WTC11 (cell line): ENCODE results near the gene ZBTB21. TPM values are rescaled to one million over a fixed set of nuclear protein-coding genes. Genes with fewer than 3 reads are reported as not detected.
A peak's percentile ranks its signal among the peaks of the same experiment; 100 is the strongest.
"Not testable (repeated sequence)": the region's sequence is repeated elsewhere in the genome, so short reads cannot be mapped to it uniquely, and the experiment has no call there.

Experiments
- ATAC-seq: fragments of 200-7000 bp; cut with Tn5 transposase; 2 replicates; pipeline ENCODE4 v1.10.0; 2021; ENCODE audit warnings: mild to moderate bottlenecking, moderate library complexity
- CTCF ChIA-PET: fragments of 300-600 bp; sonication (Branson Sonifier 250); formaldehyde crosslinking; loops from one replicate; lab custom pipeline; 2021; ENCODE audit warnings: antibody characterized with exemption; lab: Charles Lee
- POLR2A ChIA-PET: fragments of 350-600 bp; sonication (Branson Sonifier 250); formaldehyde crosslinking; loops from one replicate; lab custom pipeline; 2021; ENCODE audit warnings: antibody characterized with exemption; lab: Charles Lee
- DNase-seq: peaks from one replicate; pipeline ENCODE4 v3.0.0; 2021; ENCODE audit warnings: low spot score
- H3K27ac Mint-ChIP-seq: 2 replicates; pipeline ENCODE4 v1.8.0; 2021; ENCODE audit warnings: mixed read lengths
- H3K27me3 Mint-ChIP-seq: 2 replicates; pipeline ENCODE4 v1.8.0; 2021; ENCODE audit warnings: low read depth, mild to moderate bottlenecking, moderate library complexity, mixed read lengths
- H3K36me3 Mint-ChIP-seq: 2 replicates; pipeline ENCODE4 v1.8.0; 2021; ENCODE audit warnings: mixed read lengths
- H3K4me1 Mint-ChIP-seq: 2 replicates; pipeline ENCODE4 v1.8.0; 2022; ENCODE audit warnings: mixed read lengths
- H3K4me3 Mint-ChIP-seq: 2 replicates; pipeline ENCODE4 v1.8.0; 2021; ENCODE audit warnings: mild to moderate bottlenecking, moderate library complexity, mixed read lengths
- H3K9me3 Mint-ChIP-seq: 2 replicates; pipeline ENCODE4 v1.8.0; 2021; ENCODE audit warnings: mixed read lengths
- AR ChIP-seq: fragments of 250-450 bp; sonication (Bioruptor Pico); IDR thresholded peaks from 2 replicates; pipeline ENCODE4 v1.9.0; 2021; ENCODE audit warnings: mild to moderate bottlenecking
- ATF1 ChIP-seq: sonication (generic); formaldehyde crosslinking; IDR thresholded peaks from 2 replicates; pipeline ENCODE4 v1.8.1; 2023; ENCODE audit warnings: mild to moderate bottlenecking, moderate library complexity, missing genetic modification reagents
- ATF3 ChIP-seq: sonication (generic); formaldehyde crosslinking; conservative IDR thresholded peaks from 2 replicates; pipeline ENCODE4 v1.8.1; 2022; ENCODE audit warnings: mild to moderate bottlenecking, missing genetic modification reagents
- CBFB ChIP-seq: sonication (generic); formaldehyde crosslinking; IDR thresholded peaks from 2 replicates; pipeline ENCODE4 v1.8.1; 2022; ENCODE audit warnings: mild to moderate bottlenecking, low read depth, missing genetic modification reagents
- E2F5 ChIP-seq: sonication (generic); formaldehyde crosslinking; IDR thresholded peaks from 2 replicates; pipeline ENCODE4 v1.8.1; 2022; ENCODE audit warnings: mild to moderate bottlenecking, moderate library complexity, missing genetic modification reagents
- ELF4 ChIP-seq: sonication (generic); formaldehyde crosslinking; IDR thresholded peaks from 2 replicates; pipeline ENCODE4 v1.8.1; 2022; ENCODE audit warnings: low read depth, mild to moderate bottlenecking, moderate library complexity, missing genetic modification reagents
- EMX1 ChIP-seq: fragments of 250-450 bp; sonication (Bioruptor Pico); IDR thresholded peaks from 2 replicates; pipeline ENCODE4 v1.8.0; 2021; ENCODE audit warnings: mild to moderate bottlenecking
- FOXP1 ChIP-seq: sonication (generic); formaldehyde crosslinking; IDR thresholded peaks from 2 replicates; pipeline ENCODE4 v1.8.0; 2022; ENCODE audit warnings: missing genetic modification reagents, mild to moderate bottlenecking, moderate library complexity, borderline replicate concordance
- HMGA2 ChIP-seq: fragments of 250-450 bp; sonication (Bioruptor Pico); IDR thresholded peaks from 2 replicates; pipeline ENCODE4 v1.4.0; 2021; ENCODE audit warnings: mild to moderate bottlenecking, moderate library complexity
- HMGXB4 ChIP-seq: sonication (generic); formaldehyde crosslinking; IDR thresholded peaks from 2 replicates; pipeline ENCODE4 v1.8.1; 2023; ENCODE audit warnings: mild to moderate bottlenecking, moderate library complexity, missing genetic modification reagents
- JAZF1 ChIP-seq: fragments of 250-450 bp; sonication (Bioruptor Pico); IDR thresholded peaks from 2 replicates; pipeline ENCODE4 v1.9.0; 2021; ENCODE audit warnings: moderate library complexity, mild to moderate bottlenecking, inconsistent platforms
- KAT7 ChIP-seq: sonication (generic); formaldehyde crosslinking; IDR thresholded peaks from 2 replicates; pipeline ENCODE4 v1.8.1; 2023; ENCODE audit warnings: missing genetic modification reagents, mild to moderate bottlenecking, borderline replicate concordance
- NFE2L1 ChIP-seq: sonication (generic); formaldehyde crosslinking; IDR thresholded peaks from 2 replicates; pipeline ENCODE4 v1.8.1; 2023; ENCODE audit warnings: missing genetic modification reagents
- PREB ChIP-seq: sonication (generic); formaldehyde crosslinking; IDR thresholded peaks from 2 replicates; pipeline ENCODE4 v1.8.1; 2022; ENCODE audit warnings: mild to moderate bottlenecking, missing genetic modification reagents, moderate library complexity, borderline replicate concordance
- PRRX2 ChIP-seq: fragments of 250-450 bp; sonication (Bioruptor Pico); IDR thresholded peaks from 2 replicates; pipeline ENCODE4 v1.8.0; 2021; ENCODE audit warnings: mild to moderate bottlenecking
- RORB ChIP-seq: fragments of 250-450 bp; sonication (Bioruptor Pico); IDR thresholded peaks from 2 replicates; pipeline ENCODE4 v1.9.0; 2021; ENCODE audit warnings: mild to moderate bottlenecking
- TEAD1 ChIP-seq: sonication (generic); formaldehyde crosslinking; IDR thresholded peaks from 2 replicates; pipeline ENCODE4 v1.8.0; 2022; ENCODE audit warnings: mild to moderate bottlenecking, missing genetic modification reagents
- TP53 ChIP-seq: sonication (generic); formaldehyde crosslinking; IDR thresholded peaks from 2 replicates; pipeline ENCODE4 v1.8.1; 2023; ENCODE audit warnings: mild to moderate bottlenecking, missing genetic modification reagents
- ZBTB21 ChIP-seq: sonication (generic); formaldehyde crosslinking; IDR thresholded peaks from 2 replicates; pipeline ENCODE4 v1.8.1; 2023; ENCODE audit warnings: mild to moderate bottlenecking, missing genetic modification reagents, borderline replicate concordance
- ZMAT4 ChIP-seq: fragments of 250-450 bp; sonication (Bioruptor Pico); IDR thresholded peaks from 2 replicates; pipeline ENCODE4 v1.9.0; 2021; ENCODE audit warnings: mild to moderate bottlenecking
- ZNF121 ChIP-seq: sonication (generic); formaldehyde crosslinking; IDR thresholded peaks from 2 replicates; pipeline ENCODE4 v1.8.0; 2023; ENCODE audit warnings: missing genetic modification reagents
- ZNF232 ChIP-seq: sonication (generic); formaldehyde crosslinking; IDR thresholded peaks from 2 replicates; pipeline ENCODE4 v1.8.0; 2022; ENCODE audit warnings: mild to moderate bottlenecking, missing genetic modification reagents
- ZNF416 ChIP-seq: fragments of 250-450 bp; sonication (Bioruptor Pico); IDR thresholded peaks from 2 replicates; pipeline ENCODE4 v1.9.0; 2021; ENCODE audit warnings: mild to moderate bottlenecking, inconsistent platforms
- total RNA-seq: library from RNA; stranded (reverse); gene quantifications from 3 replicates; pipeline ENCODE4 v1.2.3, GENCODE V29; 2021

The ZBTB21 gene
- total RNA-seq, 1 experiment from 2014 or later = 13.8 TPM

- Mint-ChIP-seq H3K36me3 (no peaks in the 10 kb centered on the region), H3K9me3 (no peaks in the 10 kb centered on the region), H3K27ac (no peak overlapping the region), H3K4me3 (peak overlapping the region; percentile 68), H3K27me3 (peaks cover 19% of the 10 kb centered on the region), H3K4me1 (peaks cover 38% of the 10 kb centered on the region)
- TF ChIP-seq E2F5 (CRISPR knock-in tag) (no peak), NFE2L1 (no peak), PRRX2 (no peak), ZNF232 (CRISPR knock-in tag) (no peak), JAZF1 (no peak), CBFB (CRISPR knock-in tag) (no peak)
- POLR2A ChIA-PET = no interaction called here
- CTCF ChIA-PET = interaction anchor here (0.6 to 1.0 kb wide), 3 partner anchors 78 to 339 kb away, joined by 3 to 4 read pairs (median 3); no protein-coding TSS in a partner anchor
- ATAC-seq = no peak
- DNase-seq = no peak
Measured at GRCh38 chr21:41951876-41952567, 58.1 kb downstream of the ZBTB21 start.

GRCh38 chr21:41950941-41951351 lies 59.2 kb downstream of the ZBTB21 start:
- TF ChIP-seq HMGA2 (CRISPR knock-in tag) (no peak), RORB (CRISPR knock-in tag) (no peak), ZNF416 (no peak), TEAD1 (CRISPR knock-in tag) (peak; percentile 24; the same call in 1 of the 2 replicates), ZNF121 (CRISPR knock-in tag) (peak; percentile 47; the same call in 1 of the 2 replicates), ELF4 (no peak)
- peaks cover 19% of the 10 kb centered on the region for H3K27me3 Mint-ChIP-seq
- H3K4me3 Mint-ChIP-seq = peak overlapping the region; percentile 68
- H3K36me3 Mint-ChIP-seq = no peaks in the 10 kb centered on the region
- peak; percentile 48 for DNase-seq
- peaks cover 38% of the 10 kb centered on the region for H3K4me1 Mint-ChIP-seq
- H3K27ac Mint-ChIP-seq = no peak overlapping the region
- no peaks in the 10 kb centered on the region for H3K9me3 Mint-ChIP-seq
- ATAC-seq = peak; percentile 20
- POLR2A ChIA-PET = no interaction called here
- CTCF ChIA-PET = no interaction called here

- DNase-seq, H3K36me3 Mint-ChIP-seq, CTCF ChIA-PET, H3K27ac Mint-ChIP-seq, H3K9me3 Mint-ChIP-seq, ATAC-seq, H3K4me3 Mint-ChIP-seq, POLR2A ChIA-PET: not testable (repeated sequence)
- Mint-ChIP-seq H3K4me1 (peaks cover 38% of the 10 kb centered on the region), H3K27me3 (peaks cover 19% of the 10 kb centered on the region)
Measured at GRCh38 chr21:41949631-41950030, 60.5 kb downstream of the ZBTB21 start.

- ATAC-seq = no peak
- no peak overlapping the region for H3K27ac Mint-ChIP-seq
- POLR2A ChIA-PET = no interaction called here
- no peak overlapping the region for H3K4me3 Mint-ChIP-seq
- H3K36me3 Mint-ChIP-seq = no peaks in the 10 kb centered on the region
- H3K4me1 Mint-ChIP-seq = peaks cover 35% of the 10 kb centered on the region
- peaks cover 19% of the 10 kb centered on the region for H3K27me3 Mint-ChIP-seq
- DNase-seq = no peak
- H3K9me3 Mint-ChIP-seq = peaks cover 6% of the 10 kb centered on the region; the same call in 1 of the 2 replicates
- CTCF ChIA-PET = no interaction called here
- TF ChIP-seq ZBTB21 (CRISPR knock-in tag) = no peak
- TF ChIP-seq ZNF121 (CRISPR knock-in tag) = no peak
- TF ChIP-seq PREB = no peak
- TF ChIP-seq KAT7 (CRISPR knock-in tag) = no peak
- no peak for TF ChIP-seq TP53
- TF ChIP-seq ATF1 = no peak
- no peak for TF ChIP-seq FOXP1 (CRISPR knock-in tag)
- no peak for TF ChIP-seq EMX1 (CRISPR knock-in tag)
- no peak for TF ChIP-seq HMGXB4 (CRISPR knock-in tag)
- TF ChIP-seq AR (CRISPR knock-in tag) = no peak
- TF ChIP-seq JAZF1 = no peak
- TF ChIP-seq ZMAT4 = no peak
- no peak for TF ChIP-seq ATF3 (CRISPR knock-in tag)
- TF ChIP-seq, all 79 proteins: peak for 0
Measured at GRCh38 chr21:41948901-41949300, 61.3 kb downstream of the ZBTB21 start.
